ENCODE results near the gene WNT4. TPM values are rescaled to one million over a fixed set of nuclear protein-coding genes. Genes with fewer than 3 reads are reported as not detected.

WNT4 gene
- total and polyA plus RNA-seq, 2 donors from 2014 or later, result 0.45 to 0.69 TPM

- FAIRE-seq, result no peak
- Histone ChIP-seq H3K4me1 (ENCODE audit: control insufficient read depth in 2 of 3, insufficient read depth in 2 of 3, low read depth in 1 of 3, low read length in 3 of 3) (peaks cover 0 to 5% (median 4%) of the 10 kb centered on the region in 3 donors), H3K27ac (ENCODE audit: low read depth in 2 of 2, low read length in 2 of 2) (no peak overlapping the region), H3K27me3 (ENCODE audit: control insufficient read depth, insufficient read depth, low read length) (no peaks in the 10 kb centered on the region), H3K9ac (ENCODE audit: low read length in 3 of 3) (no peak overlapping the region), H3K9me3 (ENCODE audit: control insufficient read depth in 2 of 3, insufficient read depth in 1 of 3, low read length in 3 of 3) (no peaks in the 10 kb centered on the region), H3K36me3 (ENCODE audit: control insufficient read depth in 2 of 3, insufficient read depth in 3 of 3, low read length in 3 of 3) (peaks cover 0 to 12% (median 0%) of the 10 kb centered on the region in 3 donors), H3K4me3 (ENCODE audit: low read length in 3 of 3) (no peak overlapping the region)
- intact Hi-C loops (cut with DNase I), result no loop called here
- TF ChIP-seq CTCF (IDR thresholded peaks at IDR 0.05; ENCODE audit: borderline replicate concordance, extremely low read depth, insufficient read depth), result no peak
- DNase-seq, result no peak
These were observed 37.9 kb downstream of the WNT4 start for GRCh38 chr1:22104865-22105437.

GRCh38 chr1:22104094-22104493 is 38.8 kb downstream of the WNT4 start:
- intact Hi-C loops (cut with DNase I), result no loop called here

GRCh38 chr1:22102746-22103145 is 40.2 kb downstream of the WNT4 start:
- Histone ChIP-seq H3K27ac (ENCODE audit: low read depth in 2 of 2, low read length in 2 of 2) (no peak overlapping the region), H3K27me3 (ENCODE audit: control insufficient read depth, insufficient read depth, low read length) (no peaks in the 10 kb centered on the region), H3K36me3 (ENCODE audit: control insufficient read depth in 2 of 3, insufficient read depth in 3 of 3, low read length in 3 of 3) (peaks cover 2 to 19% (median 6%) of the 10 kb centered on the region in 3 donors), H3K9me3 (ENCODE audit: control insufficient read depth in 2 of 3, insufficient read depth in 1 of 3, low read length in 3 of 3) (no peaks in the 10 kb centered on the region), H3K4me1 (ENCODE audit: control insufficient read depth in 2 of 3, insufficient read depth in 2 of 3, low read depth in 1 of 3, low read length in 3 of 3) (peaks cover 0 to 2% (median 0%) of the 10 kb centered on the region in 3 donors), H3K4me3 (ENCODE audit: low read length in 3 of 3) (no peak overlapping the region), H3K9ac (ENCODE audit: low read length in 3 of 3) (no peak overlapping the region)
- no peak for TF ChIP-seq CTCF (IDR thresholded peaks at IDR 0.05; ENCODE audit: borderline replicate concordance, extremely low read depth, insufficient read depth)
- intact Hi-C loops (cut with DNase I), result no loop called here
- FAIRE-seq (no peak), DNase-seq (no peak)

More at GRCh38 chr1:22104094-22104493, 38.8 kb downstream of the WNT4 start:
- no peak for FAIRE-seq
- Histone ChIP-seq H3K4me1 (ENCODE audit: control insufficient read depth in 2 of 3, insufficient read depth in 2 of 3, low read depth in 1 of 3, low read length in 3 of 3) (peaks cover 0 to 5% (median 0%) of the 10 kb centered on the region in 3 donors), H3K27me3 (ENCODE audit: control insufficient read depth, insufficient read depth, low read length) (no peaks in the 10 kb centered on the region), H3K4me3 (ENCODE audit: low read length in 3 of 3) (no peak overlapping the region), H3K27ac (ENCODE audit: low read depth in 2 of 2, low read length in 2 of 2) (no peak overlapping the region), H3K36me3 (ENCODE audit: control insufficient read depth in 2 of 3, insufficient read depth in 3 of 3, low read length in 3 of 3) (peaks cover 0 to 13% (median 3%) of the 10 kb centered on the region in 3 donors), H3K9me3 (ENCODE audit: control insufficient read depth in 2 of 3, insufficient read depth in 1 of 3, low read length in 3 of 3) (no peaks in the 10 kb centered on the region), H3K9ac (ENCODE audit: low read length in 3 of 3) (no peak overlapping the region)
- no peak for TF ChIP-seq CTCF (IDR thresholded peaks at IDR 0.05; ENCODE audit: borderline replicate concordance, extremely low read depth, insufficient read depth)
- DNase-seq, result no peak
